ENCODE measurements around the gene FSHR.
A peak's percentile ranks its signal among the peaks of the same experiment; 100 is the strongest.

Gene FSHR

GRCh38 chr2:49033394-49034185 lies 120.7 kb downstream of the FSHR start:
- no peak for DNase-seq (ENCODE audit: low spot score)
- FAIRE-seq, result no peak

GRCh38 chr2:49032936-49033335 lies 121.4 kb downstream of the FSHR start:
- FAIRE-seq (no peak), DNase-seq (ENCODE audit: low spot score) (no peak)

DNA sequence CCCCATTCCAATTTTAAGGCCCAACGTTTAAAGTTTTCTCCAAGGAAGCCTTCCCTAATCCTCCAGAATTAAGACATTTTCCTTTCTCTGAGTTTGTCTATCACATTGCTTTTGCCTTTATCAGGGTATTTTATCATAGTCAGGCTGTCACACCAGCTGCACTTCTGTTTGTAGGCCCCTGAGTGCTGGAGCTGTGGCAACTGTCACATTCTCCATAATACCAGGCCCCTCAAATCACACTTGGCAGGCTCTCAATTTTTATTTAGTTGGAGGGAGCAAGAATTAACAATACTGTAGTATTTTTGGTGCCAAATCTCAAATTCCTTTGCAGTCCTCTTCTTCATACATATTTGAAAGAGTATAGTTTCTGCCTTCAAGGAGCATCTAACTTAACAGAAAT lies 122.2 kb downstream of the FSHR start:
- DNase-seq (ENCODE audit: low spot score), result no peak
- FAIRE-seq, result no peak

DNA sequence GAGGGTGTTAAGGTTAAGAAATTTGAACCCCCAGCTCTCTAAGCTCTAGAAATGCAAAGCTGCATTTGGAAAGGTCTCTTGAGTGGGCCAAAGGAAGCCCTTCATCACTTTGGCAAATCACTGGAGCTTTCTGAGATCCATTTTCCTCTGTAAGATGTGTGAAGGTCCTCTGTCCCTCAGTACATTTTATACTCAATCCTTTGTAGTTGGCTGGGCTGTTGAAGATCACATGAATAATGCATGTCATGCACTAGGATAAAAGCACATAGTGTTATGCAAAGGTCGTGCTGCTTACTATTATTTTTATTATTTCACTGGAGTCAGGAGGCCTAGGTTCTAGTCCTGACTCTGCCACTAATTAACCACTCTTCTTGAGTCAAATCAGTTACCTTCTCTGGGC lies 124.9 kb downstream of the FSHR start:
- DNase-seq (ENCODE audit: low spot score), result no peak

DNA sequence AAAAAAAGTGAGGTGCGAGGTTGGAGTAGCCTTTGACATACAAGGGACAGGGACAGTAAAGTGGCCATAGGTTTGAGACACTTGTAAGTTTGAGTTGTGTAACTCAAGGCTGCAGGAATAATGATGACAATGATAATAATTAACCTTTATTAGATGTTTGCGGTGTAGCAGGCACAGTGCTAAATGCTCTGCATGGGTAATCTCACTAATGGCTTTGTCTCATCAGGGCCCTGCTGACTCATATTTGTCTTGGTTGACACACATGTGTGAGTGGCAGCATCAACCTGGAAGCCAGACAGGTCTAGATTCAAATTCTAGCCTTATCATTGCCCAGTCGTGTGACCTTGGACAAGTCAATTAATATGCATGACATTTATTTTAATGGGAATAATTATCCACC lies 126.2 kb downstream of the FSHR start:
- DNase-seq (ENCODE audit: low spot score) (no peak), FAIRE-seq (no peak)

More for the DNA sequence above, 124.9 kb downstream of the FSHR start:
- no peak for FAIRE-seq

- FAIRE-seq, result peak; percentile 40
These were observed 127.6 kb downstream of the FSHR start for GRCh38 chr2:49026706-49027105.

GRCh38 chr2:49021271-49021670 lies 133.0 kb downstream of the FSHR start:
- FAIRE-seq (no peak), DNase-seq (ENCODE audit: low spot score) (no peak)

More at GRCh38 chr2:49026706-49027105, 127.6 kb downstream of the FSHR start:
- no peak for DNase-seq (ENCODE audit: low spot score)

GRCh38 chr2:49005261-49005660 lies 149.1 kb downstream of the FSHR start:
- DNase-seq (ENCODE audit: low spot score) (no peak), FAIRE-seq (no peak)

- no peak for FAIRE-seq
These were observed 150.2 kb downstream of the FSHR start for GRCh38 chr2:49004036-49004626.

DNA sequence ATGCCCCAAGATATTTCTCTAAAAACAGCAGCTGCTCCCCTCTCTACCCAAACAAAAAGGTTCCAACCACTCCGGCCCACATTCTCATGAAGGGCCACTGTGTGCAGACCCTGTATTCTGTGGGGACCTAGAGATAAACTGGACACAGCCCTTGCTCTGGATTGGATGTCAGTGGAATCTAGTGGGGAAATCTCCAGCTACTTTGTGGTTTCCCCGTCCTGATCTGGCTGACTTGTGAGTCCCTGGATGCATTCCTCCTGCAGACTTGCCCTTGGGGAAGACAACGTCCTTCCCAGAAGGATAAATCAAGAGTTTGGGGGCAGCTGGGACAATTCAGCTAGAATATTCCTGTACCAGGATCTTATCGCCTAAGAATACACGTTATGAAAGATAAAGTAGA lies 151.1 kb downstream of the FSHR start:
- DNase-seq (ENCODE audit: low spot score), result no peak
- no peak for FAIRE-seq

More at GRCh38 chr2:49004036-49004626, 150.2 kb downstream of the FSHR start:
- DNase-seq (ENCODE audit: low spot score), result no peak

DNA sequence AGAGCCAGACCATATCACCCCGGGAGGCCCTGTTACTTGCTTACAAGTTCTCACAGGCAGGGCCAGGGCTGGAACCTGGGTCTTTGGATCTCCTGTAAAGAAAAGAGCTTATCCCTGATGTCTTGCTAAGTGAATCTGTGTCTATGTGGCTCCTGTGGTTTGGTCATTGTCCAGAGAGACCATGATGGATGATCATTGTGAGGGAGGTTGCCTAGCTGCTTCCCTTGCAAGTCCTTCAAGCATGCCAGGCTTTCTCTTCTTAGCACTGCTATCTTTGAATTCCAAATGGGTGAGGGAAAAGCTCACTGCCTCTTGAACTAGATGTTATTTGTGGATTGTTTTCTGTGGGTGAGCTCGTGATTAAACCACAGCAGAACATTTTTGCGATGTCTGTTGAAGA lies 151.6 kb downstream of the FSHR start:
- FAIRE-seq (no peak), DNase-seq (ENCODE audit: low spot score) (no peak)

DNA sequence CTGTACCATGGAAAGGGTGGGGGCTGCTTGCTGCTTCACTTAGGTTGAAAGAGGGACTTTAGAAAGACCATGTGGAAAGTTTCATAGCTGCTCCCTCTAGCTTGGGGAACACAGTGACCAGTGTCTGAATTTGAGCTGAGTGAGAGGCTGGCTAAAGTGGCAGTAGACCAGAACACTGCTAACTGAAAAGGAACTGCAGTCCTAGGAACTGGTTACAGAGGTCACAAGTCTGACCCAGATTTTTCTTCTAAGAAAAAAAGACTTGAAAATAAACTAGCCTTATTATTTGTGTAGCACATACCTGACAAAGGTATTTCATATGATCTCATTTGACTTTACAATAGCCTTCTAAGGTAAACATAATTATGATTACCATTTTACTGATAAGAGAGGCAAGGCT lies 153.6 kb downstream of the FSHR start:
- no peak for DNase-seq (ENCODE audit: low spot score)
- FAIRE-seq, result no peak

- DNase-seq (ENCODE audit: low spot score) (no peak), FAIRE-seq (no peak)
These were observed 155.9 kb downstream of the FSHR start for GRCh38 chr2:48998449-48998848.

DNA sequence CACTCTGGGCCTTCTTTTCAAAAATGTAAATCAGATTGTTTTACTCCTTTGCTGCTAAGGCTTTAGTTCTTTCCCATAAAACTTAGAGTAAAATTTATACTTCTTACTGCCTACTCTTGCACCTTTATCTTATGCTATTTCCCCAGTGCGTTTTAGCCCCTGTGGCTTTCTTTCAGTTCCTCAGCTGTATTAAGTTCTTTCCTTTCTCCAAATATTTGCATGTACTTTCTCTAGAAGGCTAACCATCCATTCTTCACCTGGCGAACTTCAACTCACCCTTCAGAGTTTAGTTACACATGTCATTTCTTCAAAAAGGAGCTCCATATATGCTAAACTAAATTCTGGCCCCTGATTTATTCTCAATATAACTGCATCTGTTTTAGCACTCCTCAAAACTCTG lies 160.7 kb downstream of the FSHR start:
- no peak for FAIRE-seq
- no peak for DNase-seq (ENCODE audit: low spot score)

DNA sequence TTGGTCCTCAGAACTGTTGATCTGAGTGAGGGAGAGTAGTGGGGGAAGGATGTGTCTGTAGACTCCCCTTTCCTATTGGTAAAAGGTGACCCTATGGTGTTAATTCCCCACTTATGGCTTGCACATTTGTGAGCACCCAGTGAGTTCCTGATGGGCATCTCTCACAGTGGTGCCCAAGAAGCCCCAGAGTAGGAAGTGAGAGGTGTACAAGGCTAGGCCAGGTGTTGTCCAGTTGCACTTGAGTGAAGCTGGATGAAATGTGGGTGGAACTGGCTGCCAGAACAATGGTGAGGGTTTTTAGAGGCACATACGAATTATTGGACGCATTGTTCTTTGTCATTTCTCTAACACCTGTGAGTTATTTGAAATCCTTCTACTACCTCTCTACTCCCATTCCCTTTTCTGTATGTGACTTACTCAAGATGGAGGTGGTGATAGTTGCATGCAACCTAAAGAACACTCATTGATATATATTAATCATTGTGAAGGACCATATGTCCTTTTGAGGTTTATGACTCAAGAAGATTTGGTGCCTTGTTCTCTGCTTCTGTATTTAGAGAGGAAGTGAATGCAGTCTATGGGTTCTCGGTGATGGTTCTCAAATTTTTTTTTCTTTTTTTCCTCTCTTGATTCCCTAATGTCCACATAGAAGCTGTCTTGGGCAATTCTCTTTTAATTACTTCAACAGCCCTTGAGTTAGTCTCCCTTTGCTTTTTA lies 162.7 kb downstream of the FSHR start:
- no peak for DNase-seq (ENCODE audit: low spot score)
- FAIRE-seq, result no peak

GRCh38 chr2:48984922-48985321 lies 169.4 kb downstream of the FSHR start:
- FAIRE-seq (no peak), DNase-seq (ENCODE audit: low spot score) (no peak)

DNA sequence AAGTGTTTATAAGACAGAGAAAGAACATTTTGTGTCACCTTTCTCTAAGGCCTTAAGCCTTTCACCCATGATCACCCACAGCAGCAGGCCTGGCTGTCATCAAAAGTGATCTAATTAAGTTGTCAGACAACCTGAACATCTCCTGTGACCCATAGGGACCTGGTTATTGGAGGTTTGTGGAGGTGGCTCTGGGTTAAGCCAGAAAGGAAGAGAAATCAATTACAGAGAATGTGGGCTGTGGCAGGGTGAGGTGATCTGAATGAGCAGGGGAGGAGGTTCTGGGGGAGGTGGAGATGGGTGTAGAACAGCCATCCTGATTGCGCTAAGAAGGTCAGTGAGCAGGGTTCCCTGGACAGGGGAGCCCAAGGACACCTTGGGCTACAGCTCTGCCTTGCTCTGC lies 170.8 kb downstream of the FSHR start:
- FAIRE-seq (no peak), DNase-seq (ENCODE audit: low spot score) (no peak)

- FAIRE-seq (no peak), DNase-seq (ENCODE audit: low spot score) (no peak)
These were observed 171.4 kb downstream of the FSHR start for GRCh38 chr2:48982887-48983435.

DNA sequence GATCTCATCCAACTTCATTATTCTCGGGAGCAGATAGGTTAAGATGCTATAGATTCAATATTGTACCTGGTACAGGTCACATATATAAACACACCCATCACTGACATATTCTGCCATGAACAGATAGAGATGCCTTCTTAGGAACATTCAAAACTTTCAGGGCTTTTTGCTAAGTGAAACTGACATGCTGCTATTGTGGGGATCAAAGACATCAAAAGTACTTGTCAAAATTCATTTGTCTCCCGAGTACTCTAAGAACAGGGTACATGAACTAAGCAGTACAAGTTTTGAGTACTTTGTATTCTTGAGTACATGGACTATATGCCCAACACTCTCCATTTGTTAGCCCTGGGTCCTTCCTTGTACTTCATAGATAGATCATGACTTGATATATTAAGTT lies 173.5 kb downstream of the FSHR start:
- FAIRE-seq (no peak), DNase-seq (ENCODE audit: low spot score) (no peak)

DNA sequence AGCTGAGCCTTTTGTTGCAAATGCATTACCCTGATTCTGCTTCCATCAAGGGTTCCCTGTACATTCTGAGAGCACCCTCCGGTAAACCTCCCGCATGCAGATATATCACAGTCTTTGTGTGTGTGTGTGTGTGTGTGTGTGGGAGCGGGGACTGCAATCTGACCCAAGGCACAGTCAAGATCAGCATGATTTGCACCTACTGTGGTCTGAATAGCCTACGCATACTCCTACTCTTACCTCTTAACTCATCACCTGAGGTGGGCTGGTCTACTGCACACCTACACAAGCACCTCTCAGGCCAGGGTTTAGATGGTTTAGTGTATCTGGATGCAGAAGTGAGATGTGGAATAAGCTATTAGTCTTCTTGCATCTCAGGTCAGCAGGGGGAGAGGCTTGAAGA lies 174.6 kb downstream of the FSHR start:
- no peak for DNase-seq (ENCODE audit: low spot score)
- FAIRE-seq, result no peak

- no peak for DNase-seq (ENCODE audit: low spot score)
- no peak for FAIRE-seq
These were observed 176.2 kb downstream of the FSHR start for GRCh38 chr2:48978131-48978530.

DNA sequence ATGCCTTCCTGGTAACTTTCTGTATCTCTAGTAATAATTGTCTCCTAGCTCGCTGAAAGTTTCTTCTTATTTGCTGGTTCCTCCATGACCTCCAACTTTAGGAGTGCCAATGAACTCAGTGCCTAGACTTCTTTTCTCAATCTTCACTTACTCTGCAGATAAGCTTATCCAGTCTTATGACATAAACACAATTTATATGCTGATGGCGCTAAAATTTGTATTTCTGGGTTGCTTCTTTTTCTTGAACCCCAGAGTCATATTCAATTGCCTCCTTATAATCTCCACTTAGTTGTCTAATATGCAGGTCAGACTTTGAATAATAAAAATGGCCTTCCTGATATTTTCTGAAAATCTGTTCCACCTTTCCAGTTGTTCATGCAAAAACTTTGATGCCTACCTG lies 182.5 kb downstream of the FSHR start:
- FAIRE-seq (no peak), DNase-seq (ENCODE audit: low spot score) (no peak)

All from urothelium cell line (cell line).